ENCODE measurements around the gene AKT3.

Gene AKT3

GRCh38 chr1:243462929-243463697 is 386.9 kb downstream of the AKT3 start:
- no peak for DNase-seq (ENCODE audit: low read depth in 2 of 2)

DNA sequence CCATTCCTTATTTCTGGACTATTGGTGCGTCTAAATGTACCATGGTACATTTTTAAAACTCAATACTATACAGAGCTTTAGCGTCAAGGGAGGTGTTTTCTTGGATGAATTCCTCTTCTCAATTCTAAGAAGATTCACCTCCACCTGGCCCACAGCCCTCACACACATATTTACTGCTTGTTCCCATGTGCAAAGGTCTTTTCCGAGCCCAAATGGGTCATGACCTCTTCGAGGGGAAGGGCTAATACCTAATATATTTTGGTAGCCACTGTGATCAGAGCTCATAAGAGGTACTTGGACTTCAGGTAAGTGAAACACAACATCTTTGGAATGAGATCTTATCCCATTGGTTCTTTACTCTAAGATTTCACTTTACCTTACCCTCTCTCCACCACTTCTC is 388.3 kb downstream of the AKT3 start:
- DNase-seq (ENCODE audit: low read depth in 2 of 2): no peak

- no peak for DNase-seq (ENCODE audit: low read depth in 2 of 2)
Measured at GRCh38 chr1:243459059-243459458, 391.0 kb downstream of the AKT3 start.

- no peak for DNase-seq (ENCODE audit: low read depth in 2 of 2)
Measured at GRCh38 chr1:243457363-243457982, 392.6 kb downstream of the AKT3 start.

- DNase-seq (ENCODE audit: low read depth in 2 of 2): no peak
Measured at GRCh38 chr1:243455760-243456651, 394.0 kb downstream of the AKT3 start.

DNA sequence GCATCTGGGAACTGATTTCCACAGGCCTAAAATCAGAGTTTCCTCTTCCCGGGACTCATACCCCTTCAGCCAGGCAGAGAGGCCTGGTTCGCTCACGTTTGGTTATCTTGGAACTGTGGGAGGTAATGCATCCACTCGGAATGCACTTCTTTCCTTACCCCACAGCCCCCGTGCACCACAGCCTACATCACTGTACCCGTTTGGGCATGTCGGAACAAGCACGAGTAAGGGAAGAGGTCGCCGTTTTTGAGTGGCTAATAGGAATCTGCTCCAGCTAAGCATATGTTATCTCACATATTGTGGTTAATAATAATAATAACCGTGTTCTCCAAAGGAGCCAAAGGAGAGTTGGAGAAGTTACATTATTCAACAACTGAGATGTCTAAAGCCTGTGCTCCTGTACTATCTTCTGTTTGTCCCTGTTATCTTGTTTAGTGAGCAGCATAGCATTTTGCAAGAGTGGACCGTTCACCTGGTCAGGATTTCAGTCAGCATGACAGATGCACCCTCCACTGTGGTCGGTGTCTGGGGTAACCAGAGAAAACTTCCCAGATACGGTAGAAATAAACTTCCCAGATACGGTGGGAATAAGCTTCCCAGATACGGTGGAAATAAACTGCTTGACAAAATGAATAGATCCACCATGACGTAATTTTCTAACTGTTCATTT is 395.6 kb downstream of the AKT3 start:
- DNase-seq (ENCODE audit: low read depth in 2 of 2): no peak

- no peak for DNase-seq (ENCODE audit: low read depth in 2 of 2)
Measured at GRCh38 chr1:243452092-243452491, 398.0 kb downstream of the AKT3 start.

GRCh38 chr1:243449373-243449772 is 400.7 kb downstream of the AKT3 start:
- DNase-seq (ENCODE audit: low read depth in 2 of 2): no peak

- no peak for DNase-seq (ENCODE audit: low read depth in 2 of 2)
Measured at GRCh38 chr1:243447844-243448243, 402.2 kb downstream of the AKT3 start.

DNA sequence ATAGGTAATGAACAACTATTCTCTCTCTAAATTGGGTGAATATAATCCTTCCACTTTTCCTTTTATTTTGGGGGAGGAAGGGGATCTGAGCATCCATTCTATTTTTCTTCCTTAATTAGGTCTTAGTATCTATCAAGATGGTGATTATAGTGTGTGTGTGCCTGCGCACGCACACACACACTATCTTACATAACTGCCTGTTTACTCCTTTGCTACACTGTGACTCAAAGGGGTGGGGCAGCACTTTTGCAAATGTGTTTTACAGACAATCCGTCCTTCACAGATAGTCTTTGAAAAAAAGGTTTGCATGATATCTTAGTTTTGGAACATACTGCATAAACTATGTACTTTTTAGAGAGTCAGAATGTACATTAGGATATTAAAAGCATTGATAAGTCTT is 402.7 kb downstream of the AKT3 start:
- no peak for DNase-seq (ENCODE audit: low read depth in 2 of 2)

GRCh38 chr1:243443557-243443956 is 406.5 kb downstream of the AKT3 start:
- no peak for DNase-seq (ENCODE audit: low read depth in 2 of 2)

GRCh38 chr1:243441601-243442000 is 408.4 kb downstream of the AKT3 start:
- DNase-seq (ENCODE audit: low read depth in 2 of 2): no peak

DNA sequence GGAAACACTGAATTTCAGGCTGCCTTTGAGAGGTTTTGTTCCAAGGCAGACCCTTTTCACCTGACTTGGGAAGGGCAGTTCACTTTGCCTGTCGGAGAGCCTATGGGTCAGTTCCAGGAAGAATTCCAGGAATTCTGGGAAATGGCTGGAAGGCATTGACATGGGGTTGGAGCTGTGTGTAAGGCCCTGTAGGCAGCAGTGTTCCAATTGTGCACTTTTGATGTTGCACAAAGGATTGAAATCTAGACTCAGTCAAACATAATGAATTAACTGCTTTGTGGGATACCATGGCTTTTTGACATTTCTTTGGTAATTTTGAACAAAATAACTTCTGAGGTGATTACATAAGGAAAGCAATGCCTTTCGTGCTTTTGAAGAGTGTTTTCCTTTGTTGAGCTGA is 409.6 kb downstream of the AKT3 start:
- DNase-seq (ENCODE audit: low read depth in 2 of 2): no peak

DNA sequence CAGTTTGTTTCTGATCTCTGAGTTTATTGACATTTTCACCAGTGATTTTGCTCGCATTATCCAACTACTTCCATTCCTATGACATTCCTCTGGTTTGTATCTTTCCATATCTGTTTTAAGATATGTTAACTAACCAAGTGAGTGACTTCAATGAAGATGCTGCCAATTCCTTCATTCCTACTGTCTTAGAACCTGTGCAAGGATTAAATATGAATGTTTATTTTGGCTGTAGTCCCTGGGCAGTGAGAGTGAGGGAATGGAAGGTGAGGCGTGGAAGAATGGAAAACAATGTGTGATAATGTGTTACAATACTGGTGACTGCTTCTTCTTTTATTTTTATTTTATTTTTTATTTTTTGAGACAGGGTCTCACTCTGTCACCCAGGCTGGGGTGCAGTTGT is 411.2 kb downstream of the AKT3 start:
- DNase-seq (ENCODE audit: low read depth in 2 of 2): no peak

Measured in stimulated activated CD4-positive, alpha-beta T cell treated with anti-CD3 and anti-CD28 coated beads, Interleukin-12 subunit alpha, Interleukin-12 subunit beta, amount 100 ng/mL, for 24 hours (primary cell).